WTC11 (cell line): ENCODE results near the gene CACHD1. TPM values are rescaled to one million over a fixed set of nuclear protein-coding genes. Genes with fewer than 3 reads are reported as not detected.

ENCODE experiments used
- ATAC-seq: fragments of 200-7000 bp; cut with Tn5 transposase; 2 replicates; pipeline ENCODE4 v1.10.0; 2021; ENCODE audit warnings: mild to moderate bottlenecking, moderate library complexity
- CTCF ChIA-PET: fragments of 300-600 bp; sonication (Branson Sonifier 250); formaldehyde crosslinking; loops from one replicate; lab custom pipeline; 2021; ENCODE audit warnings: antibody characterized with exemption; lab: Charles Lee
- POLR2A ChIA-PET: fragments of 350-600 bp; sonication (Branson Sonifier 250); formaldehyde crosslinking; loops from one replicate; lab custom pipeline; 2021; ENCODE audit warnings: antibody characterized with exemption; lab: Charles Lee
- DNase-seq: peaks from one replicate; pipeline ENCODE4 v3.0.0; 2021; ENCODE audit warnings: low spot score
- H3K27ac Mint-ChIP-seq: 2 replicates; pipeline ENCODE4 v1.8.0; 2021; ENCODE audit warnings: mixed read lengths
- H3K27me3 Mint-ChIP-seq: 2 replicates; pipeline ENCODE4 v1.8.0; 2021; ENCODE audit warnings: low read depth, mild to moderate bottlenecking, moderate library complexity, mixed read lengths
- H3K36me3 Mint-ChIP-seq: 2 replicates; pipeline ENCODE4 v1.8.0; 2021; ENCODE audit warnings: mixed read lengths
- H3K4me1 Mint-ChIP-seq: 2 replicates; pipeline ENCODE4 v1.8.0; 2022; ENCODE audit warnings: mixed read lengths
- H3K4me3 Mint-ChIP-seq: 2 replicates; pipeline ENCODE4 v1.8.0; 2021; ENCODE audit warnings: mild to moderate bottlenecking, moderate library complexity, mixed read lengths
- H3K9me3 Mint-ChIP-seq: 2 replicates; pipeline ENCODE4 v1.8.0; 2021; ENCODE audit warnings: mixed read lengths
- ATF1 ChIP-seq: sonication (generic); formaldehyde crosslinking; IDR thresholded peaks from 2 replicates; pipeline ENCODE4 v1.8.1; 2023; ENCODE audit warnings: mild to moderate bottlenecking, moderate library complexity, missing genetic modification reagents
- ATF6 ChIP-seq: sonication (generic); formaldehyde crosslinking; IDR thresholded peaks from 2 replicates; pipeline ENCODE4 v1.8.1; 2023; ENCODE audit warnings: mild to moderate bottlenecking, missing genetic modification reagents
- CREM ChIP-seq: sonication (generic); formaldehyde crosslinking; IDR thresholded peaks from 2 replicates; pipeline ENCODE4 v1.8.1; 2022; ENCODE audit warnings: mild to moderate bottlenecking, missing genetic modification reagents, moderate library complexity
- EMX1 ChIP-seq: fragments of 250-450 bp; sonication (Bioruptor Pico); IDR thresholded peaks from 2 replicates; pipeline ENCODE4 v1.8.0; 2021; ENCODE audit warnings: mild to moderate bottlenecking
- MYBL2 ChIP-seq: sonication (generic); formaldehyde crosslinking; IDR thresholded peaks from 2 replicates; pipeline ENCODE4 v1.8.1; 2023; ENCODE audit warnings: mild to moderate bottlenecking, moderate library complexity, missing genetic modification reagents
- NFE2L1 ChIP-seq: sonication (generic); formaldehyde crosslinking; IDR thresholded peaks from 2 replicates; pipeline ENCODE4 v1.8.1; 2023; ENCODE audit warnings: missing genetic modification reagents
- OVOL2 ChIP-seq: fragments of 250-450 bp; sonication (Bioruptor Pico); IDR thresholded peaks from 2 replicates; pipeline ENCODE4 v1.9.0; 2021; ENCODE audit warnings: mild to moderate bottlenecking, borderline replicate concordance
- PREB ChIP-seq: sonication (generic); formaldehyde crosslinking; IDR thresholded peaks from 2 replicates; pipeline ENCODE4 v1.8.1; 2022; ENCODE audit warnings: mild to moderate bottlenecking, missing genetic modification reagents, moderate library complexity, borderline replicate concordance
- PRRX2 ChIP-seq: fragments of 250-450 bp; sonication (Bioruptor Pico); IDR thresholded peaks from 2 replicates; pipeline ENCODE4 v1.8.0; 2021; ENCODE audit warnings: mild to moderate bottlenecking
- ZBTB21 ChIP-seq: sonication (generic); formaldehyde crosslinking; IDR thresholded peaks from 2 replicates; pipeline ENCODE4 v1.8.1; 2023; ENCODE audit warnings: mild to moderate bottlenecking, missing genetic modification reagents, borderline replicate concordance
- ZNF219 ChIP-seq: sonication (generic); formaldehyde crosslinking; IDR thresholded peaks from 2 replicates; pipeline ENCODE4 v1.8.0; 2023; ENCODE audit warnings: missing genetic modification reagents, mild to moderate bottlenecking, borderline replicate concordance
- ZNF512 ChIP-seq: sonication (generic); formaldehyde crosslinking; IDR thresholded peaks from 2 replicates; pipeline ENCODE4 v1.8.1; 2022; ENCODE audit warnings: missing genetic modification reagents, borderline replicate concordance
- ZNF671 ChIP-seq: fragments of 250-450 bp; sonication (Bioruptor Pico); IDR thresholded peaks from 2 replicates; pipeline ENCODE4 v1.8.0; 2021; ENCODE audit warnings: mild to moderate bottlenecking
- total RNA-seq: library from RNA; stranded (reverse); gene quantifications from 3 replicates; pipeline ENCODE4 v1.2.3, GENCODE V29; 2021
- TF ChIP-seq, protein P1 (sequence below): fragments of 200-600 bp; IDR thresholded peaks from 2 replicates; pipeline ENCODE4 v1.8.0; 2022; ENCODE audit warnings: antibody characterized with exemption
- TF ChIP-seq, protein P2 (sequence below): fragments of 250-450 bp; sonication (Bioruptor Pico); IDR thresholded peaks from 2 replicates; pipeline ENCODE4 v1.9.0; 2021; ENCODE audit warnings: mild to moderate bottlenecking, borderline replicate concordance

Gene CACHD1
- total RNA-seq, 1 experiment from 2014 or later, result 26.3 TPM

- 0 out of 2 replicates have a peak, but pooled peaks have one; percentile 43 for TF ChIP-seq CREM (CRISPR knock-in tag)
Observed at GRCh38 chr1:64472805-64473204, 2.9 kb downstream of the CACHD1 start (continued).

GRCh38 chr1:64473367-64473766, 3.4 kb downstream of the CACHD1 start:
- Mint-ChIP-seq H3K27me3 (peaks cover 12% of the 10 kb centered on the region), H3K4me3 (peak overlapping the region; percentile 95), H3K4me1 (peaks cover 58% of the 10 kb centered on the region), H3K9me3 (no peaks in the 10 kb centered on the region), H3K27ac (peak overlapping the region; percentile 96), H3K36me3 (0 out of 2 replicates have a peak, but pooled peaks cover 2% of the 10 kb centered on the region)
- TF ChIP-seq ZNF671 (CRISPR knock-in tag), result no peak
- no peak for TF ChIP-seq PREB (CRISPR knock-in tag)
- no peak for TF ChIP-seq ZNF219 (CRISPR knock-in tag)
- TF ChIP-seq OVOL2 (CRISPR knock-in tag), result no peak
- TF ChIP-seq ZNF512 (CRISPR knock-in tag), result no peak
- no peak for TF ChIP-seq ATF6 (CRISPR knock-in tag)
- TF ChIP-seq MYBL2 (CRISPR knock-in tag), result no peak
- TF ChIP-seq ATF1 (CRISPR knock-in tag), result no peak
- TF ChIP-seq NFE2L1 (CRISPR knock-in tag), result no peak
- no peak for TF ChIP-seq ZBTB21 (CRISPR knock-in tag)
- no peak for TF ChIP-seq EMX1 (CRISPR knock-in tag)
- TF ChIP-seq, protein P1, sequence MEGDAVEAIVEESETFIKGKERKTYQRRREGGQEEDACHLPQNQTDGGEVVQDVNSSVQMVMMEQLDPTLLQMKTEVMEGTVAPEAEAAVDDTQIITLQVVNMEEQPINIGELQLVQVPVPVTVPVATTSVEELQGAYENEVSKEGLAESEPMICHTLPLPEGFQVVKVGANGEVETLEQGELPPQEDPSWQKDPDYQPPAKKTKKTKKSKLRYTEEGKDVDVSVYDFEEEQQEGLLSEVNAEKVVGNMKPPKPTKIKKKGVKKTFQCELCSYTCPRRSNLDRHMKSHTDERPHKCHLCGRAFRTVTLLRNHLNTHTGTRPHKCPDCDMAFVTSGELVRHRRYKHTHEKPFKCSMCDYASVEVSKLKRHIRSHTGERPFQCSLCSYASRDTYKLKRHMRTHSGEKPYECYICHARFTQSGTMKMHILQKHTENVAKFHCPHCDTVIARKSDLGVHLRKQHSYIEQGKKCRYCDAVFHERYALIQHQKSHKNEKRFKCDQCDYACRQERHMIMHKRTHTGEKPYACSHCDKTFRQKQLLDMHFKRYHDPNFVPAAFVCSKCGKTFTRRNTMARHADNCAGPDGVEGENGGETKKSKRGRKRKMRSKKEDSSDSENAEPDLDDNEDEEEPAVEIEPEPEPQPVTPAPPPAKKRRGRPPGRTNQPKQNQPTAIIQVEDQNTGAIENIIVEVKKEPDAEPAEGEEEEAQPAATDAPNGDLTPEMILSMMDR, result no peak
- no peak for TF ChIP-seq PRRX2 (CRISPR knock-in tag)
- TF ChIP-seq, protein P2, sequence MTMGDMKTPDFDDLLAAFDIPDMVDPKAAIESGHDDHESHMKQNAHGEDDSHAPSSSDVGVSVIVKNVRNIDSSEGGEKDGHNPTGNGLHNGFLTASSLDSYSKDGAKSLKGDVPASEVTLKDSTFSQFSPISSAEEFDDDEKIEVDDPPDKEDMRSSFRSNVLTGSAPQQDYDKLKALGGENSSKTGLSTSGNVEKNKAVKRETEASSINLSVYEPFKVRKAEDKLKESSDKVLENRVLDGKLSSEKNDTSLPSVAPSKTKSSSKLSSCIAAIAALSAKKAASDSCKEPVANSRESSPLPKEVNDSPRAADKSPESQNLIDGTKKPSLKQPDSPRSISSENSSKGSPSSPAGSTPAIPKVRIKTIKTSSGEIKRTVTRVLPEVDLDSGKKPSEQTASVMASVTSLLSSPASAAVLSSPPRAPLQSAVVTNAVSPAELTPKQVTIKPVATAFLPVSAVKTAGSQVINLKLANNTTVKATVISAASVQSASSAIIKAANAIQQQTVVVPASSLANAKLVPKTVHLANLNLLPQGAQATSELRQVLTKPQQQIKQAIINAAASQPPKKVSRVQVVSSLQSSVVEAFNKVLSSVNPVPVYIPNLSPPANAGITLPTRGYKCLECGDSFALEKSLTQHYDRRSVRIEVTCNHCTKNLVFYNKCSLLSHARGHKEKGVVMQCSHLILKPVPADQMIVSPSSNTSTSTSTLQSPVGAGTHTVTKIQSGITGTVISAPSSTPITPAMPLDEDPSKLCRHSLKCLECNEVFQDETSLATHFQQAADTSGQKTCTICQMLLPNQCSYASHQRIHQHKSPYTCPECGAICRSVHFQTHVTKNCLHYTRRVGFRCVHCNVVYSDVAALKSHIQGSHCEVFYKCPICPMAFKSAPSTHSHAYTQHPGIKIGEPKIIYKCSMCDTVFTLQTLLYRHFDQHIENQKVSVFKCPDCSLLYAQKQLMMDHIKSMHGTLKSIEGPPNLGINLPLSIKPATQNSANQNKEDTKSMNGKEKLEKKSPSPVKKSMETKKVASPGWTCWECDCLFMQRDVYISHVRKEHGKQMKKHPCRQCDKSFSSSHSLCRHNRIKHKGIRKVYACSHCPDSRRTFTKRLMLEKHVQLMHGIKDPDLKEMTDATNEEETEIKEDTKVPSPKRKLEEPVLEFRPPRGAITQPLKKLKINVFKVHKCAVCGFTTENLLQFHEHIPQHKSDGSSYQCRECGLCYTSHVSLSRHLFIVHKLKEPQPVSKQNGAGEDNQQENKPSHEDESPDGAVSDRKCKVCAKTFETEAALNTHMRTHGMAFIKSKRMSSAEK, result no peak
- ATAC-seq (no peak), DNase-seq (no peak)
- POLR2A ChIA-PET, result interaction anchor here (0.6 to 1.6 kb wide), 6 partner anchors 13 to 76 kb away, joined by 3 to 11 read pairs (median 5); no protein-coding TSS in a partner anchor
- CTCF ChIA-PET, result interaction anchor here (0.6 to 1.2 kb wide), 7 partner anchors 19 to 351 kb away, joined by 3 to 8 read pairs (median 5); no protein-coding TSS in a partner anchor
